Stimulated activated CD8-positive, alpha-beta memory T cell treated with anti-CD3 and anti-CD28 coated beads, Interleukin-12 subunit alpha, Interleukin-12 subunit beta, amount 100 ng/mL, for 24 hours (primary cell): ENCODE data around the gene AKT1.
"Not testable (repeated sequence)": the region's sequence is repeated elsewhere in the genome, so short reads cannot be mapped to it uniquely, and the experiment has no call there.

Source experiments
- DNase-seq: peaks from one replicate; pipeline ENCODE4 v3.0.0-alpha.2; 2020; ENCODE audit errors: extremely low read depth

The AKT1 gene

GRCh38 chr14:104818714-104819161 is 23.2 kb upstream of the AKT1 start:
- DNase-seq: no peak

- no peak for DNase-seq
These were observed 22.6 kb upstream of the AKT1 start for GRCh38 chr14:104817930-104818713.

GRCh38 chr14:104816616-104816884 is 21.0 kb upstream of the AKT1 start:
- DNase-seq: no peak

GRCh38 chr14:104814701-104815100 is 19.2 kb upstream of the AKT1 start:
- DNase-seq: not testable (repeated sequence)

- DNase-seq: no peak
These were observed 17.7 kb upstream of the AKT1 start for GRCh38 chr14:104813286-104813685.

- no peak for DNase-seq
These were observed 14.8 kb upstream of the AKT1 start for GRCh38 chr14:104810316-104810715.

- no peak for DNase-seq
These were observed 12.9 kb upstream of the AKT1 start for GRCh38 chr14:104808456-104808855.

- no peak for DNase-seq
These were observed 11.3 kb upstream of the AKT1 start for GRCh38 chr14:104806625-104807465.

GRCh38 chr14:104805941-104806624 is 10.5 kb upstream of the AKT1 start:
- DNase-seq: no peak

GRCh38 chr14:104805326-104805678 is 9.8 kb upstream of the AKT1 start:
- DNase-seq: no peak

GRCh38 chr14:104804481-104805325 is 9.2 kb upstream of the AKT1 start:
- DNase-seq: no peak

- no peak for DNase-seq
These were observed 8.4 kb upstream of the AKT1 start for GRCh38 chr14:104803912-104804410.

- no peak for DNase-seq
These were observed 7.8 kb upstream of the AKT1 start for GRCh38 chr14:104803280-104803911.

GRCh38 chr14:104802394-104803184 is 7.0 kb upstream of the AKT1 start:
- no peak for DNase-seq

GRCh38 chr14:104801520-104802393 is 6.2 kb upstream of the AKT1 start:
- DNase-seq: no peak

GRCh38 chr14:104800771-104801519 is 5.4 kb upstream of the AKT1 start, which contains the start of gene ZBTB42:
Gene ZBTB42 (plus strand): TSS chr14:104801101. CDS start chr14:104801198, 97 bp downstream.
- DNase-seq: no peak

- DNase-seq: peak; percentile 68
These were observed 4.6 kb upstream of the AKT1 start for GRCh38 chr14:104800015-104800770.
